GM18526 (cell line): ENCODE measurements around the gene ARHGAP21.

Source experiments
- POLR2A ChIP-seq: IDR thresholded peaks from 3 replicates; pipeline ENCODE4 v1.6.1; 2011; ENCODE audit not compliant: insufficient read length; ENCODE audit errors: extremely low read depth

ARHGAP21 gene

GRCh38 chr10:24622781-24623301 lies 100.8 kb downstream of the ARHGAP21 start:
- no peak for TF ChIP-seq POLR2A

GRCh38 chr10:24618401-24618800 lies 105.3 kb downstream of the ARHGAP21 start:
- no peak for TF ChIP-seq POLR2A

GRCh38 chr10:24617771-24618396 lies 105.8 kb downstream of the ARHGAP21 start:
- no peak for TF ChIP-seq POLR2A

GRCh38 chr10:24616536-24616935 lies 107.2 kb downstream of the ARHGAP21 start:
- no peak for TF ChIP-seq POLR2A

GRCh38 chr10:24606021-24606420 lies 117.7 kb downstream of the ARHGAP21 start:
- TF ChIP-seq POLR2A = no peak

- no peak for TF ChIP-seq POLR2A
Measured at GRCh38 chr10:24605141-24605540, 118.5 kb downstream of the ARHGAP21 start.

GRCh38 chr10:24603333-24603732 lies 120.4 kb downstream of the ARHGAP21 start:
- TF ChIP-seq POLR2A = no peak

- TF ChIP-seq POLR2A = no peak
Measured at GRCh38 chr10:24597961-24598360, 125.7 kb downstream of the ARHGAP21 start.

GRCh38 chr10:24597426-24597825 lies 126.3 kb downstream of the ARHGAP21 start:
- no peak for TF ChIP-seq POLR2A

- TF ChIP-seq POLR2A = no peak
Measured at GRCh38 chr10:24596217-24596930, 127.3 kb downstream of the ARHGAP21 start.

GRCh38 chr10:24590697-24591457 lies 132.8 kb downstream of the ARHGAP21 start:
- TF ChIP-seq POLR2A = no peak

- no peak for TF ChIP-seq POLR2A
Measured at GRCh38 chr10:24589265-24589664, 134.4 kb downstream of the ARHGAP21 start.

- no peak for TF ChIP-seq POLR2A
Measured at GRCh38 chr10:24579906-24580305, 143.8 kb downstream of the ARHGAP21 start.

- no peak for TF ChIP-seq POLR2A
Measured at GRCh38 chr10:24579448-24579847, 144.2 kb downstream of the ARHGAP21 start.

- TF ChIP-seq POLR2A = no peak
Measured at GRCh38 chr10:24575481-24576002, 148.1 kb downstream of the ARHGAP21 start.
